GM23248 (cell line): ENCODE measurements around the gene RAI1. TPM values are rescaled to one million over a fixed set of nuclear protein-coding genes. Genes with fewer than 3 reads are reported as not detected.
A peak's percentile ranks its signal among the peaks of the same experiment; 100 is the strongest.

Source experiments
- DNase-seq: peaks from one replicate; pipeline ENCODE4 v3.0.0-alpha.2; 2015
- H2AFZ ChIP-seq: fragments of 200-600 bp; sonication (generic); 2 replicates; pipeline ENCODE4 v1.6.1; 2016; ENCODE audit warnings: antibody characterized with exemption
- H3F3A ChIP-seq: fragments of 200-600 bp; sonication (generic); 2 replicates; pipeline ENCODE4 v1.6.1; 2016; ENCODE audit warnings: mild to moderate bottlenecking, antibody characterized with exemption, mixed run types; ENCODE audit not compliant: insufficient read depth
- H3K27ac ChIP-seq: fragments of 200-600 bp; sonication (generic); 2 replicates; pipeline ENCODE4 v1.5.1; 2016; ENCODE audit warnings: mild to moderate bottlenecking
- H3K27me3 ChIP-seq: fragments of 200-600 bp; sonication (generic); replicated peaks from 2 replicates; pipeline ENCODE4 v1.6.1; 2016; ENCODE audit warnings: mild to moderate bottlenecking; ENCODE audit not compliant: insufficient read depth
- H3K36me3 ChIP-seq: fragments of 200-600 bp; sonication (generic); 2 replicates; pipeline ENCODE4 v1.6.1; 2016; ENCODE audit warnings: low read depth, mild to moderate bottlenecking
- H3K4me1 ChIP-seq: fragments of 200-600 bp; sonication (generic); 2 replicates; pipeline ENCODE4 v1.6.1; 2016; ENCODE audit warnings: mild to moderate bottlenecking; ENCODE audit not compliant: insufficient read depth
- H3K4me2 ChIP-seq: fragments of 200-600 bp; sonication (generic); one replicate; pipeline ENCODE4 v1.6.1; 2016; ENCODE audit warnings: mild to moderate bottlenecking; ENCODE audit not compliant: unreplicated experiment
- H3K4me3 ChIP-seq: fragments of 200-600 bp; sonication (generic); 2 replicates; pipeline ENCODE4 v1.5.1; 2016; ENCODE audit warnings: mild to moderate bottlenecking
- H3K79me2 ChIP-seq: fragments of 200-600 bp; sonication (generic); 2 replicates; pipeline ENCODE4 v1.6.1; 2016; ENCODE audit warnings: mild to moderate bottlenecking; ENCODE audit not compliant: insufficient read depth
- H3K9ac ChIP-seq: fragments of 200-600 bp; sonication (generic); 2 replicates; pipeline ENCODE4 v1.6.1; 2016; ENCODE audit warnings: mild to moderate bottlenecking
- H3K9me2 ChIP-seq: fragments of 200-600 bp; sonication (generic); 2 replicates; pipeline ENCODE4 v1.6.1; 2016; ENCODE audit warnings: mixed run types, mild to moderate bottlenecking, moderate library complexity; ENCODE audit not compliant: insufficient read depth
- H3K9me3 ChIP-seq: fragments of 200-600 bp; sonication (generic); one replicate; pipeline ENCODE4 v1.6.1; 2017; ENCODE audit warnings: low read depth
- H4K20me1 ChIP-seq: fragments of 200-600 bp; sonication (generic); 2 replicates; pipeline ENCODE4 v1.6.0; 2016; ENCODE audit not compliant: insufficient read depth
- EZH2 ChIP-seq: fragments of 200-600 bp; sonication (generic); IDR thresholded peaks from 2 replicates; pipeline ENCODE4 v1.6.1; 2018; ENCODE audit warnings: antibody characterized with exemption, mild to moderate bottlenecking; ENCODE audit not compliant: insufficient read depth, poor library complexity, severe bottlenecking
- EZH2phosphoT487 ChIP-seq: fragments of 200-600 bp; sonication (generic); IDR thresholded peaks from 2 replicates; pipeline ENCODE4 v1.6.1; 2018; ENCODE audit warnings: antibody characterized with exemption, moderate library complexity, mild to moderate bottlenecking, low read depth; ENCODE audit not compliant: insufficient read depth
- WGBS, 2 experiments: methylation state at CpG; one replicate each; pipeline ENCODE4 v1.1.6; 2015 to 2017; ENCODE audit warnings: low lambda C conversion rate in 2 of 2, low coverage in 1 of 2; ENCODE audit errors: missing lambda C conversion rate in 2 of 2; 5-methylcytosine and 5-hydroxymethylcytosine counted together
- in situ Hi-C: fragments of 300-500 bp; cut with MboI; formaldehyde crosslinking; loops from 2 replicates; pipeline ENCODE4 v1.15.0; 2020
- polyA plus RNA-seq: library from polyadenylated mRNA; unstranded; fragments of >200 nt; fragmentation: Nextera tagmentation; extraction: Ambion mirVana; gene quantifications from 2 replicates; pipeline ENCODE4 v1.2.1, GENCODE V29; 2016
- total RNA-seq: library from RNA; depleted of rRNA; stranded (reverse); fragments of >200 nt; shearing (Covaris generic); gene quantifications from 2 replicates; pipeline ENCODE4 v1.2.3, GENCODE V29; 2014

The RAI1 gene
- total and polyA plus RNA-seq, 2 experiments from 2014 or later, result 5.2 to 9.1 TPM

DNA sequence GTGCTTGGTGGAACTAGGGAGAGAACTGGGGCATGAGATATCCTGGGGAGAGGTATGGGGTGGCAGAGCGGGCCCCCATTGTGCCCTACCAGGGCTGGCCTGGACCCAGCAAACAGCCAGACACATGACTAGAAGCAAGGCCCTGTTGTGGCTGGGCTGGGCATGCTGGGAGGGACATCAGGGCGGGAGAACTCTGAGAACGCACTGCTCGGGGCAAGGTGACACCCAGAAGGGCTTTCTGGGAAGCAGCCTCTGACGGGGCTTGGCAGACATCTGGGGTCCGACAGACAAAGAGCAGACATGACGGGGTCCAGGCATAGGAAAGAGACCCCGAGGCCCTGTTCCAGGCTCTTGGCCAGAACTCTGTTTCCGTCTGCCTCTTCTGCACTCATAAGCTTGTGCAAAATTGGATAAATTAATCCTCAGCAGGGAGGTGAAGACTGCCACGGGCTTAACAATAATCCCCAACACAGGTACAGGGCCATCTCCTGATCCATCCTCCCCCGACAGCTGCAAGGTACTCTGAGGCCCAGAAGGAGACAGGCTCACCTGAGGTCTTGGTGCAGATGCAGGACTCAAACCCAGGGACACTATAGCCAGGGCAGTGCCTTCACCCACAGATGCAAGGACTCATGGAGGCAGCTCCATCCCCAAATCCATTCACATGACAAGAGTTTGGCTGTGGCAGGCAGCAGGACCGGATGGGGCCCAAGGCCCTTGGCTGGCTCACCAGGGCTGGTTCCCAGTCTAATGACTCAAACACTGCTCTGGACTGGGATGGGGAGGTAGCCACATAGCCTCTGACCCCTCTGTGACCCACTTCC, 150.2 kb downstream of the RAI1 start:
- 0 out of 2 replicates have a peak, but pooled peaks cover 3% of the 10 kb centered on the region for H3K4me1 ChIP-seq
- H3K79me2 ChIP-seq, result peaks cover 72% of the 10 kb centered on the region
- H3F3A ChIP-seq, result peaks cover 5% of the 10 kb centered on the region; the same call in 1 of the 2 replicates
- H3K27ac ChIP-seq, result no peak overlapping the region
- no peaks in the 10 kb centered on the region for H4K20me1 ChIP-seq
- no peak overlapping the region for H3K4me3 ChIP-seq
- TF ChIP-seq EZH2 (no peak), EZH2phosphoT487 (no peak)
- no peak overlapping the region for H3K4me2 ChIP-seq
- H3K27me3 ChIP-seq, result no peaks in the 10 kb centered on the region
- no peaks in the 10 kb centered on the region for H3K9me2 ChIP-seq
- no peaks in the 10 kb centered on the region for H3K9me3 ChIP-seq
- peak; percentile 47 for DNase-seq
- no peak overlapping the region for H2AFZ ChIP-seq
- 57% methylated on average over 10 to 12 of the region's 12 CpGs for WGBS, 2 experiments
- no peaks in the 10 kb centered on the region for H3K36me3 ChIP-seq
- in situ Hi-C loops, result no loop called here
- H3K9ac ChIP-seq, result no peak overlapping the region

- Histone ChIP-seq H3K4me2 (no peak overlapping the region), H3F3A (peaks cover 5% of the 10 kb centered on the region; the same call in 1 of the 2 replicates), H4K20me1 (no peaks in the 10 kb centered on the region), H3K27ac (no peak overlapping the region), H3K9me2 (no peaks in the 10 kb centered on the region), H3K79me2 (peaks cover 72% of the 10 kb centered on the region), H3K36me3 (no peaks in the 10 kb centered on the region), H3K27me3 (no peaks in the 10 kb centered on the region), H2AFZ (no peak overlapping the region), H3K9ac (no peak overlapping the region), H3K4me3 (no peak overlapping the region), H3K4me1 (peaks cover 4% of the 10 kb centered on the region; the same call in 1 of the 2 replicates), H3K9me3 (no peaks in the 10 kb centered on the region)
- 93 to 100% methylated on average over 2 of the region's 2 CpGs for WGBS, 2 experiments
- in situ Hi-C loops, result no loop called here
- no peak for TF ChIP-seq EZH2
- TF ChIP-seq EZH2phosphoT487, result no peak
- DNase-seq, result no peak
Measured at GRCh38 chr17:17832032-17832363, 150.7 kb downstream of the RAI1 start.

DNA sequence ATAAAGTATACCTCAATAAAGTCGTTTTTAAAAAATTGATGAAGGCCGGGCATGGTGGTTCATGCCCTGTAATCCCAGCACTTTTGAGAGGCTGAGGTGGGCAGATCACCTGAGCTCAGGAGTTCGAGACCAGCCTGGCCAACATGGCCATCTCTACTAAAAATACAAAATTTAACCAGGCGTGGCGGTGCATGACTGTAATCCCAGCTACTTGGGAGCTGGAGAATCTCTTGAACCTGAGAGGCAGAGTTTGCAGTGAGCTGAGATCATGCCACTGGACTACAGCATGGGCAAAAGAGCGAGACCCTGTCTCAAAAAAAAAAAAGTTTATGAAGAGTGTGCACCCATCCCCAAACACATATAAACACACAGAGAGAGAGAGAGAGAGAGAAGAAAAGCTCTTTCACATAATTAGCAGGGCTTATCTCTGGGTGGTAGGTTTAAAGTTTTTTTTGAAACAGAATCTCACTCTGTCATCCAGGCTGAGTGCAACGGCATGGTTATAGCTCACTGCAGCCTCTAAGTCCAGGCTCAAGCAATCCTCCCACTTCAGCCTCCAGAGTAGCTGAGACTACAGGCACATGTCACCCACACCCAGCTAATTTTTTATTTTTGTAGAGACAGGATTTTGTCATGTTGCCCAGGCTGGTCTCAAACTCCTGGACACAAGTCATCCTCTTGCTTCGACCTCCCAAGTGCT, 152.6 kb downstream of the RAI1 start:
- Histone ChIP-seq H3F3A (peaks cover 17% of the 10 kb centered on the region), H3K9me2 (no peaks in the 10 kb centered on the region), H3K4me2 (no peak overlapping the region), H3K9me3 (no peaks in the 10 kb centered on the region), H4K20me1 (no peaks in the 10 kb centered on the region), H3K36me3 (no peaks in the 10 kb centered on the region), H3K27me3 (no peaks in the 10 kb centered on the region), H3K27ac (peak overlapping the region; percentile 95; the same call in 1 of the 2 replicates), H3K4me1 (peaks cover 22% of the 10 kb centered on the region), H3K9ac (no peak overlapping the region), H3K79me2 (peaks cover 66% of the 10 kb centered on the region), H3K4me3 (no peak overlapping the region), H2AFZ (no peak overlapping the region)
- in situ Hi-C loops, result no loop called here
- TF ChIP-seq EZH2, result no peak
- TF ChIP-seq EZH2phosphoT487, result no peak
- WGBS, 2 experiments, result 86 to 92% methylated on average over 8 of the region's 8 CpGs
- DNase-seq, result no peak

- H3K27ac ChIP-seq, result peak overlapping the region; percentile 95
- H3K4me3 ChIP-seq, result peak overlapping the region; percentile 79; the same call in 1 of the 2 replicates
- H4K20me1 ChIP-seq, result no peaks in the 10 kb centered on the region
- WGBS, 2 experiments, result 49 to 64% methylated on average over 4 of the region's 4 CpGs
- peaks cover 28% of the 10 kb centered on the region for H3F3A ChIP-seq
- peaks cover 58% of the 10 kb centered on the region for H3K79me2 ChIP-seq
- H3K27me3 ChIP-seq, result no peaks in the 10 kb centered on the region
- in situ Hi-C loops, result no loop called here
- peak overlapping the region; percentile 86 for H3K4me2 ChIP-seq
- no peaks in the 10 kb centered on the region for H3K9me2 ChIP-seq
- H3K9ac ChIP-seq, result peak overlapping the region; percentile 93; the same call in 1 of the 2 replicates
- no peak overlapping the region for H2AFZ ChIP-seq
- H3K36me3 ChIP-seq, result no peaks in the 10 kb centered on the region
- TF ChIP-seq EZH2 (no peak), EZH2phosphoT487 (no peak)
- DNase-seq, result no peak
- peaks cover 31% of the 10 kb centered on the region for H3K4me1 ChIP-seq
- no peaks in the 10 kb centered on the region for H3K9me3 ChIP-seq
Measured at GRCh38 chr17:17834974-17835373, 153.7 kb downstream of the RAI1 start.
